GM21528 (cell line): ENCODE results near the gene TJP2.

Experiments used
- ATAC-seq: cut with Tn5 transposase; IDR thresholded peaks from one replicate; pipeline ENCODE4 v1.9.1; 2021; ENCODE audit warnings: mild to moderate bottlenecking, moderate library complexity; ENCODE audit not compliant: unreplicated experiment, low FRiP score

Gene TJP2

GRCh38 chr9:69188975-69189374, 14.9 kb downstream of the TJP2 start:
- ATAC-seq, result no peak

- peak; percentile 76 for ATAC-seq
Measured at GRCh38 chr9:69190086-69190862, 16.2 kb downstream of the TJP2 start.

DNA sequence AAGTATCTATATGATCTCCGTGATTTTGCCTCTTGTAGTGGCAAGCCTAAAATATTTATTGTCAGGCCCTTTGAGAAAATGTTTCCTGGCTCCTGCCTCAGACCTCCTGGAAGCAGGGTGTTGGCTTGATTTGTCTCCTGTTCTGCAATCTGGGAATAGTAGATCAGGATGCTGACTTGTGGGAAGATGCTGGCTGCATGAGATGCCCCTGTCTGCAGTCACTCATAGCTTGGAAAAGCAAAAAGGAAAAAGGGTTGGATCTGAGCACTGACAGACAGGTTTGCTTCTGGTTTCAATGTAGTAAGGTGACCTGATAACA, 16.7 kb downstream of the TJP2 start:
- ATAC-seq, result peak; percentile 4

DNA sequence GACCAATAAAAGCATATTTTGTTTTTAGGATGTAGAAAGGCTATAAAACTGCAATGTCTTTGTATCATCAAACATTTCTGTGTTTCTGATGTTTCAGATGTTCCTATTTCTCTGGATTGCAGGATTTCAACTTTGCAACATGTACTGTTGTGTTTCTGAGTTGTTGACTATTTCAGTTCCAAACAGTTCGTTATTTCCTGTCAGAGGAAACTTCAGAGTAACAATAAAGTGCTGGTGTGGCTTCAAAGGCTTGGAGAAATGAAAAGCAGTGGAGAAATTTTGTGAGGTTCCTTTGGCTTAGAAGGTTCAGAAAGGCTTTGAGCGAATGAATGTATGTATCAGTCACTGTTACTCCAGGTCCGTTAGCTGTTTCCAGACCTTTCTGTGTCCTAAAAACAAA, 17.2 kb downstream of the TJP2 start:
- ATAC-seq, result no peak

DNA sequence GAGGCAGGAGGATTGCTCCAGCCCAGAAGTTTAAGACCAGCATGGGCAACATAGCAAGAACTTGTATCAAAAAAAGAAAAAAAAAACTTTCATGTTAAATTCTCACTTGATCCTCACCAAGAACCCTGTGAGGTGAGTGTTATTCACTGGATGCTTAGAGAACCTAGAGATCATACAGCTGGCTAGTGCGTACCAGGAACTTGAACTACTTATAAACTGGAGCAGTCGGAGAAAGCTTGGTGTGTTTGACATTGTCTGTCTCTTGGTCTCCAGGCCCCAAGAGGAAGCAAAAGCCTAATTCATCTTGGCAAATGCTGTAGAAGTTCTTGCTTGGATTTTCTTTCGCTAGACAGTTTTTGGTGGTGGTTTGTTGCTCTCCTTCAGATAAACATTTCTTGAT, 18.1 kb downstream of the TJP2 start:
- ATAC-seq, result no peak

DNA sequence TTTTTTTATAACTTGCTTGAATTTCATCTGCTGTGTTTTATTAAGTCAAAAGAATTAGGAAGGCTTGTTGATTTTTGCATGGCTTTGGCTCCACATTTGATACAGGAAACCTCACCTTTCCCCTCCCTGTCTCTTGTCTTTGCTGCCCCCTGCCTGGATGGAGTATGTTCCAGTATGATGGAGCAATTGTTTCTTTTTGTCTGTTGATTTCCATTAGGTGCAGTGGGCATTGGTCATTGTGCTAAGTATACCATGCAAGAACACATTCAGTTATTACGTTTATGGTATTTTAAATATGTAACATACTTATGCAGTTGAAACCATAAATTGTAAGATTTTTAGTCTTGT, 19.6 kb downstream of the TJP2 start:
- ATAC-seq, result no peak

- ATAC-seq, result no peak
Measured at GRCh38 chr9:69194702-69195418, 20.8 kb downstream of the TJP2 start.

- no peak for ATAC-seq
Measured at GRCh38 chr9:69195668-69196067, 21.6 kb downstream of the TJP2 start.

GRCh38 chr9:69197687-69198086, 23.6 kb downstream of the TJP2 start:
- ATAC-seq, result no peak

GRCh38 chr9:69198521-69199220, 24.6 kb downstream of the TJP2 start:
- no peak for ATAC-seq

DNA sequence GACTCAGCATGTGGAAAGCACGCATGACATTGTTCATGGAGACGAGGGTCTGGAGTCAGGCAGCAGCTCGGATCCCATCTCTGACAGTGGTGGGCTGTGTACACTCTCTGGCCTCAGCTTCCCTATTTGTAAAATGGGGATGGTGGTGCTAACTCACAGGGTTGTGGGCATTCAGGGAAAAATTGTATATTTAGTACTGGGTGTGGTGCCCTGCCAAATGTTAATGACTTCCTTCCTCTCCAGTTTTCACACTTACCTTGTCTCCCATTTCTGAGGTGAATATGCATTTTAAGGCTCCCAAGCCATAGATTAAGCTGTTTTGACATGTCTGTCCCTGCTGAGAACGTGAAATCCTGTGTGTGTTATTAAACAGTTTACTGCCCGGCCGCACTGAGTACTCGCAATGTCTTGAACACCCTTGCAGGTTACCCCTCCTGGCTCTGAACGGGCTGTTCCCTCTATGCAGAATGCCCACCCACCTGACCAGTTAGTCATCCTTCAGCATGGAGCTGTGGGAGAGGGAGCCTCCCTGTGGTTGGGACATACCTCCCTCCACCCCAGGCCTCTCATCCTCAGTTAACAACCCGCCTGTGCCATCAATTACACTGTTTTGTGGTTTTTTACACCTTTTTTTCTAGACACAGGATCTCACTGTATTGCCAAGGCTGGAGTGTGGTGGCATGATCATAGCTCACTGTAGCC, 25.8 kb downstream of the TJP2 start:
- no peak for ATAC-seq

- ATAC-seq, result no peak
Measured at GRCh38 chr9:69202556-69202955, 28.5 kb downstream of the TJP2 start.

- ATAC-seq, result no peak
Measured at GRCh38 chr9:69204326-69204725, 30.2 kb downstream of the TJP2 start.

- no peak for ATAC-seq
Measured at GRCh38 chr9:69204849-69205248, 30.8 kb downstream of the TJP2 start.

- ATAC-seq, result no peak
Measured at GRCh38 chr9:69206047-69206446, 32.0 kb downstream of the TJP2 start.

GRCh38 chr9:69207503-69207902, 33.4 kb downstream of the TJP2 start:
- no peak for ATAC-seq

GRCh38 chr9:69211424-69212036, 37.5 kb downstream of the TJP2 start:
- no peak for ATAC-seq

- ATAC-seq, result no peak
Measured at GRCh38 chr9:69213647-69214046, 39.6 kb downstream of the TJP2 start.

DNA sequence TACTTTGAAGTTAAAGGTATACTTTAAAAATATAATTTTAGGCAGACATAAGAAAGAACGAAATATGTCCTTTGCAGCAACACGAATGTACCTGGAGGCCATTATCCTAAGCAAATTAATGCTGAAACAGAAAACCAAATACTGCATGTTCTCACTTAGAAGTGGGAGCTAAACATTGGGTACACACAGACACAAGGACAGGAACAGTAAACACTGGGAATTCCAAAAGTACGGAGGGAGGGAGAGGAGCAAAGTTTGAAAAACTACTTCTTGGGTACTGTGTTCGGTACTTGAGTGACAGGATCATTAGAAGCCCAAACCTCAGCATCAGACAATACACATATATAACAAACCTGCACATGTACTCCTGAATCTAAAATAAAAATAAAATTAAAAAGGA, 40.9 kb downstream of the TJP2 start:
- no peak for ATAC-seq

DNA sequence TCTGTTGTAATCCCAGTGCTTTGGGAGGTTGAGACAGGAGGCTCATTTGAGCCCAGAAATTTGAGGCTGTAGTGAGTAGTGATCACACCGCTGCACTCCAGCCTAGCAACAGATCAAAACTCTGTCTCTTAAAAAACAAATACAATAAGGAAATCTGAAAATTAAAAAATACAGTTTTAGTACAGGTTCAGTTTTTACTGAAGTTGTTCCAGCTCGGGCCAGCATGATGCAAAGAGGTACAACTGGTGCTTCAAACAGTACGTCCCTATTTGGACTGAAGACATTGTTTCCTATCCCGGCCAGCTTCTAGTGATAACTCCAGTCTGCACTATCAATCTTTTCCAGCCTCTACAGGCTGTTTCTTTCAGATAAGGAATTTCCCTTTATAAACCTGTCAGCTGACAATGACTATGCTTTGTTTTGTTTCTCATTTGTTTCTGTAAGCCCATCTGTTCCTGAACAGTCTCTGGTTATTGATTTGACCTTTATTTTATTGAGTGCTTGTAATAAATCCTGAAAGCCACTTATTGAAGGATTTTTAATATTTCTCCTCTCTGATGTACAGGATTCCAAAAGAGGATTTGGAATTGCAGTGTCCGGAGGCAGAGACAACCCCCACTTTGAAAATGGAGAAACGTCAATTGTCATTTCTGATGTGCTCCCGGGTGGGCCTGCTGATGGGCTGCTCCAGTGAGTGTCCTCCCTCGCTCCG, 41.9 kb downstream of the TJP2 start:
- no peak for ATAC-seq
